Stimulated activated CD4-positive, alpha-beta T cell treated with anti-CD3 and anti-CD28 coated beads, Interleukin-4, amount 100 ng/mL, for 1 hour (primary cell): ENCODE results near the gene GATA5.

Source experiments
- DNase-seq: peaks from one replicate; pipeline ENCODE4 v3.0.0-alpha.2; 2020

The GATA5 gene

GRCh38 chr20:62475772-62476055 is at the start of gene GATA5:
GATA5 (minus strand) TSS chr20:62475995; CDS start chr20:62475521, 474 bp downstream.
- no peak for DNase-seq

GRCh38 chr20:62525014-62525413 is 49.2 kb upstream of the GATA5 start:
- DNase-seq = no peak

- DNase-seq = no peak
These were observed 48.7 kb upstream of the GATA5 start for GRCh38 chr20:62524505-62524911.

- peak; percentile 69 for DNase-seq
These were observed 47.8 kb upstream of the GATA5 start for GRCh38 chr20:62523473-62524203.

- no peak for DNase-seq
These were observed 47.1 kb upstream of the GATA5 start for GRCh38 chr20:62522748-62523396.

GRCh38 chr20:62519826-62520225 is 44.0 kb upstream of the GATA5 start:
- DNase-seq = no peak

GRCh38 chr20:62518911-62519310 is 43.1 kb upstream of the GATA5 start:
- no peak for DNase-seq

- no peak for DNase-seq
These were observed 42.3 kb upstream of the GATA5 start for GRCh38 chr20:62517901-62518610.

- DNase-seq = no peak
These were observed 41.4 kb upstream of the GATA5 start for GRCh38 chr20:62517168-62517567.

- DNase-seq = no peak
These were observed 40.5 kb upstream of the GATA5 start for GRCh38 chr20:62516338-62516737.

- no peak for DNase-seq
These were observed 40.0 kb upstream of the GATA5 start for GRCh38 chr20:62515826-62516225.

GRCh38 chr20:62515280-62515679 is 39.5 kb upstream of the GATA5 start:
- no peak for DNase-seq

- no peak for DNase-seq
These were observed 38.2 kb upstream of the GATA5 start for GRCh38 chr20:62513991-62514390.

- DNase-seq = no peak
These were observed 36.3 kb upstream of the GATA5 start for GRCh38 chr20:62511915-62512610.

GRCh38 chr20:62511300-62511914 is 35.6 kb upstream of the GATA5 start:
- no peak for DNase-seq

- no peak for DNase-seq
These were observed 32.9 kb upstream of the GATA5 start for GRCh38 chr20:62508641-62509051.

- DNase-seq = no peak
These were observed 32.3 kb upstream of the GATA5 start for GRCh38 chr20:62507991-62508640.

GRCh38 chr20:62507323-62507722 is 31.5 kb upstream of the GATA5 start:
- DNase-seq = no peak

- no peak for DNase-seq
These were observed 31.0 kb upstream of the GATA5 start for GRCh38 chr20:62506791-62507190.

GRCh38 chr20:62506087-62506486 is 30.3 kb upstream of the GATA5 start:
- DNase-seq = no peak

GRCh38 chr20:62505337-62506045 is 29.7 kb upstream of the GATA5 start:
- DNase-seq = no peak

GRCh38 chr20:62504323-62504722 is 28.5 kb upstream of the GATA5 start:
- DNase-seq = no peak
